Gastrocnemius medialis (tissue), 4 donors: Measurements from ENCODE around the gene HEY2. TPM values are rescaled to one million over a fixed set of nuclear protein-coding genes. Genes with fewer than 3 reads are reported as not detected.

ENCODE experiments used
- ATAC-seq, 2 donors: fragments of 150-250 bp; one replicate each; pipeline ENCODE4 v1.9.1; 2016
- DNase-seq, 2 donors: peaks; one replicate each; pipeline ENCODE4 v3.0.0-alpha.2; 2019
- H3K27ac ChIP-seq, 4 donors: fragments of 200-600 bp; sonication (generic); 1 replicate in 1 of 4; 2 replicates in 3 of 4; pipeline ENCODE4 v1.5.1; 2016 to 2018; ENCODE audit warnings: mild to moderate bottlenecking in 2 of 4, moderate library complexity in 1 of 4
- H3K27me3 ChIP-seq, 3 donors: fragments of 200-600 bp; sonication (generic) in 2 of 3; 1 replicate in 1 of 3; 2 replicates in 2 of 3; pipeline versions ENCODE4 v1.5.1 to v1.6.0; 2016 to 2019; ENCODE audit warnings: mild to moderate bottlenecking in 1 of 3, moderate library complexity in 1 of 3
- H3K36me3 ChIP-seq, 2 donors: fragments of 200-600 bp; sonication (generic) in 1 of 2; one replicate each; pipeline ENCODE4 v1.5.1; 2017 to 2018
- H3K4me1 ChIP-seq, 2 donors: fragments of 200-600 bp; sonication (generic) in 1 of 2; one replicate each; pipeline ENCODE4 v1.5.1; 2016 to 2017; ENCODE audit warnings: mild to moderate bottlenecking in 2 of 2
- H3K4me3 ChIP-seq, 4 donors: fragments of 200-600 bp; sonication (generic) in 3 of 4; 1 replicate in 1 of 4; 2 replicates in 3 of 4; pipeline ENCODE4 v1.5.1; 2016 to 2019; ENCODE audit warnings: mild to moderate bottlenecking in 2 of 4
- H3K9me3 ChIP-seq, 3 donors: fragments of 200-600 bp; sonication (generic) in 2 of 3; 1 replicate in 1 of 3; 2 replicates in 2 of 3; pipeline ENCODE4 v1.5.1; 2016 to 2019
- CTCF ChIP-seq, 5 experiments: fragments of 450-650 bp in 3 of 5; fragments of 200-600 bp in 2 of 5; sonication (generic) in 2 of 5; IDR thresholded peaks in 4 of 5; conservative IDR thresholded peaks in 1 of 5; 1 replicate in 4 of 5; 2 replicates in 1 of 5; pipeline ENCODE4 v1.5.1; 2016 to 2019; ENCODE audit warnings: antibody characterized with exemption in 5 of 5, mild to moderate bottlenecking in 3 of 5, moderate library complexity in 3 of 5
- POLR2A ChIP-seq, 2 donors: fragments of 450-650 bp; IDR thresholded peaks; one replicate each; pipeline ENCODE4 v1.6.1; 2017; ENCODE audit warnings: antibody characterized with exemption in 2 of 2, mild to moderate bottlenecking in 2 of 2, moderate library complexity in 2 of 2
- in situ Hi-C, 4 donors: fragments of 200-750 bp; cut with MboI; loops; one replicate each; pipeline versions ENCODE4 v1.15.0 to v1.8.0; 2017; ENCODE audit warnings: low sequenced_read_pairs in 4 of 4
- intact Hi-C: fragments of 100-400 bp; cut with DNase I; formaldehyde crosslinking; loops from one replicate; pipeline ENCODE4 v1.15.1; 2023; ENCODE audit warnings: low total_unique reads
- total RNA-seq, 4 donors: library from RNA; depleted of rRNA; stranded (reverse); fragments of >200 nt; gene quantifications; one replicate each; pipeline versions ENCODE4 v1.1.0 to v1.2.3, GENCODE V29; 2016

Gene HEY2
- total RNA-seq, 4 donors from 2014 or later, result 5.9 to 9.0 (median 7.4) TPM

- in situ Hi-C loops, result loop anchor here (10.0 to 25.0 kb wide), 4 partner anchors 155 to 588 kb away; partner anchors contain the start of gene TPD52L1 (in 3 of the 4)
- Histone ChIP-seq H3K27ac (peak overlapping the region; percentile 89 to 99 (median 94)), H3K4me1 (peaks cover 11 to 28% of the 10 kb centered on the region in 2 donors), H3K4me3 (peak overlapping the region; percentile 71 to 86 (median 79)), H3K27me3 (no peaks in the 10 kb centered on the region), H3K36me3 (no peaks in the 10 kb centered on the region), H3K9me3 (no peaks in the 10 kb centered on the region)
- ATAC-seq, result peak; percentile 18 to 21
- peak in 1 of 2 donors; percentile 53 for DNase-seq
- intact Hi-C loops, result loop anchor here (1.0 to 5.0 kb wide), 7 partner anchors 31 to 788 kb away; partner anchors contain the start of gene RNF217
- peak in 1 of 5 experiments; percentile 0 for TF ChIP-seq CTCF (IDR thresholded peaks at IDR 0.05 in 4 of 5, conservative IDR thresholded peaks at IDR 0.05 in 1 of 5)
- no peak for TF ChIP-seq POLR2A (IDR thresholded peaks at IDR 0.05)
Measured at GRCh38 chr6:125749865-125750691, 646 bp downstream of the HEY2 start.

GRCh38 chr6:125750692-125751333 is 1.4 kb downstream of the HEY2 start:
- TF ChIP-seq POLR2A (IDR thresholded peaks at IDR 0.05) (no peak), CTCF (IDR thresholded peaks at IDR 0.05 in 4 of 5, conservative IDR thresholded peaks at IDR 0.05 in 1 of 5) (no peak)
- Histone ChIP-seq H3K4me1 (peaks cover 5 to 23% of the 10 kb centered on the region in 2 donors), H3K4me3 (peak overlapping the region; percentile 71 to 86 (median 79)), H3K36me3 (peaks cover 0 to 7% of the 10 kb centered on the region in 2 donors), H3K9me3 (no peaks in the 10 kb centered on the region), H3K27me3 (no peaks in the 10 kb centered on the region), H3K27ac (peak overlapping the region; percentile 89 to 99 (median 94))
- DNase-seq (no peak), ATAC-seq (no peak)
- in situ Hi-C loops (loop anchor here (10.0 to 25.0 kb wide), 4 partner anchors 156 to 589 kb away; partner anchors contain the start of gene TPD52L1 (in 3 of the 4)), intact Hi-C loops (no loop called here)

GRCh38 chr6:125751334-125751916 is 2.0 kb downstream of the HEY2 start:
- peak overlapping the region; percentile 71 to 86 (median 79) for H3K4me3 ChIP-seq
- intact Hi-C loops, result no loop called here
- H3K9me3 ChIP-seq, result no peaks in the 10 kb centered on the region
- peaks cover 0 to 10% of the 10 kb centered on the region in 2 donors for H3K36me3 ChIP-seq
- no peak for TF ChIP-seq POLR2A (IDR thresholded peaks at IDR 0.05)
- no peak for TF ChIP-seq CTCF (IDR thresholded peaks at IDR 0.05 in 4 of 5, conservative IDR thresholded peaks at IDR 0.05 in 1 of 5)
- H3K27ac ChIP-seq, result peak overlapping the region; percentile 89 to 99 (median 94)
- ATAC-seq, result no peak
- in situ Hi-C loops, result loop anchor here (10.0 to 25.0 kb wide), 4 partner anchors 157 to 589 kb away; partner anchors contain the start of gene TPD52L1 (in 3 of the 4)
- no peak for DNase-seq
- peaks cover 5 to 21% of the 10 kb centered on the region in 2 donors for H3K4me1 ChIP-seq
- H3K27me3 ChIP-seq, result no peaks in the 10 kb centered on the region

GRCh38 chr6:125752773-125753172 is 3.3 kb downstream of the HEY2 start:
- TF ChIP-seq POLR2A (IDR thresholded peaks at IDR 0.05) (no peak), CTCF (IDR thresholded peaks at IDR 0.05 in 4 of 5, conservative IDR thresholded peaks at IDR 0.05 in 1 of 5) (no peak)
- H3K4me1 ChIP-seq, result peaks cover 5 to 21% of the 10 kb centered on the region in 2 donors
- peak overlapping the region in 2 of 4 donors; percentile 1 to 86 for H3K4me3 ChIP-seq
- H3K27me3 ChIP-seq, result no peaks in the 10 kb centered on the region
- no peaks in the 10 kb centered on the region for H3K9me3 ChIP-seq
- intact Hi-C loops (loop anchor here (2.0 kb wide), 1 partner anchor 168 kb away; no protein-coding TSS in a partner anchor), in situ Hi-C loops (loop anchor here (10.0 to 25.0 kb wide), 4 partner anchors 158 to 590 kb away; partner anchors contain the start of gene TPD52L1 (in 3 of the 4))
- peaks cover 0 to 10% of the 10 kb centered on the region in 2 donors for H3K36me3 ChIP-seq
- ATAC-seq (no peak), DNase-seq (no peak)
- peak overlapping the region in 3 of 4 donors; percentile 52 to 99 (median 95) for H3K27ac ChIP-seq
